ENCODE measurements around the gene PRDM5. TPM values are rescaled to one million over a fixed set of nuclear protein-coding genes. Genes with fewer than 3 reads are reported as not detected.
A peak's percentile ranks its signal among the peaks of the same experiment; 100 is the strongest.

The PRDM5 gene
- total RNA-seq, 1 experiment from 2014 or later = 5.1 TPM

GRCh38 chr4:120718979-120719566 is 203.5 kb downstream of the PRDM5 start:
- Histone ChIP-seq H3K27me3 (ENCODE audit: insufficient read depth, low read length) (no peaks in the 10 kb centered on the region), H3K27ac (ENCODE audit: low read depth, low read length) (no peak overlapping the region), H3K9me3 (ENCODE audit: control insufficient read depth in 1 of 2, insufficient read depth in 1 of 2, low read depth in 1 of 2, low read length in 2 of 2) (no peaks in the 10 kb centered on the region), H2AFZ (ENCODE audit: low read depth, low read length, poor library complexity, severe bottlenecking) (no peak overlapping the region), H3K4me2 (ENCODE audit: low read length) (no peak overlapping the region), H3K4me1 (ENCODE audit: control insufficient read depth in 1 of 2, insufficient read depth in 2 of 2, low read length in 2 of 2) (no peaks in the 10 kb centered on the region), H3K79me2 (ENCODE audit: insufficient read depth, low read length) (no peaks in the 10 kb centered on the region), H4K20me1 (ENCODE audit: insufficient read depth) (no peaks in the 10 kb centered on the region), H3K9me2 (ENCODE audit: insufficient read depth) (no peaks in the 10 kb centered on the region), H3K9ac (ENCODE audit: low read length) (no peak overlapping the region), H3K4me3 (replicated peaks in 1 of 2; ENCODE audit: low read depth in 1 of 2, low read length in 2 of 2) (no peak overlapping the region), H3K36me3 (ENCODE audit: control insufficient read depth in 1 of 2, insufficient read depth in 2 of 2, low read length in 2 of 2) (no peaks in the 10 kb centered on the region)
- intact Hi-C loops (cut with micrococcal nuclease) = loop anchor here (1.0 to 5.0 kb wide), 4 partner anchors 332 to 647 kb away; no protein-coding TSS in a partner anchor
- peak; percentile 53 to 73 (median 71); a peak in 5 of 6 replicates for TF ChIP-seq CTCF (IDR thresholded peaks at IDR 0.05 in 2 of 3, conservative IDR thresholded peaks at IDR 0.05 in 1 of 3; ENCODE audit: borderline replicate concordance in 1 of 3, insufficient read depth in 1 of 3, low read depth in 2 of 3, low read length in 2 of 3)
- peak; percentile 67 for TF ChIP-seq RAD21 (IDR thresholded peaks at IDR 0.05; ENCODE audit: low read depth)
- no peak for TF ChIP-seq POLR2A (IDR thresholded peaks at IDR 0.05; ENCODE audit: borderline replicate concordance, extremely low read depth, insufficient read depth, insufficient read length)
- no peak for TF ChIP-seq REST (IDR thresholded peaks at IDR 0.05; ENCODE audit: low read depth)
- TF ChIP-seq JUND (IDR thresholded peaks at IDR 0.05) = no peak
- ChIA-PET CTCF (no interaction called here), RAD21 (ENCODE audit: low non-redundant PET in 1 of 2, low total read pairs in 2 of 2, uncharacterized antibody in 2 of 2, unreplicated experiment in 2 of 2) (no interaction called here), POLR2A (no interaction called here)
- BruUV-seq (replicated peaks) = no TSS peak
- DNase-seq (ENCODE audit: low read depth, low spot score) (peak; percentile 16), ATAC-seq (peak; percentile 97)
